IgD-negative memory B cell (primary cell): ENCODE data around the gene EXT2. TPM values are rescaled to one million over a fixed set of nuclear protein-coding genes. Genes with fewer than 3 reads are reported as not detected.

Experiments used
- H3K27ac Mint-ChIP-seq, 3 donors: one replicate each; pipeline ENCODE4 v1.8.0; 2020 to 2022; ENCODE audit warnings: mild to moderate bottlenecking in 3 of 3, mixed read lengths in 3 of 3, moderate library complexity in 1 of 3
- H3K27me3 Mint-ChIP-seq: one replicate; pipeline ENCODE4 v1.8.0; 2021; ENCODE audit warnings: mixed read lengths
- H3K36me3 Mint-ChIP-seq: one replicate; pipeline ENCODE4 v1.8.0; 2020; ENCODE audit warnings: mild to moderate bottlenecking, mixed read lengths
- H3K4me1 Mint-ChIP-seq, 3 donors: one replicate each; pipeline ENCODE4 v1.8.0; 2020 to 2022; ENCODE audit warnings: mixed read lengths in 3 of 3, mild to moderate bottlenecking in 1 of 3
- H3K4me3 Mint-ChIP-seq, 4 donors: one replicate each; pipeline ENCODE4 v1.8.0; 2020 to 2022; ENCODE audit warnings: mild to moderate bottlenecking in 4 of 4, mixed read lengths in 4 of 4, moderate library complexity in 3 of 4
- H3K9me3 Mint-ChIP-seq, 3 donors: one replicate each; pipeline ENCODE4 v1.8.0; 2020 to 2021; ENCODE audit warnings: mixed read lengths in 3 of 3, mild to moderate bottlenecking in 1 of 3
- polyA plus RNA-seq: library from polyadenylated mRNA; unstranded; fragments of 300-500 nt; fragmentation: Illumina TruSeq; gene quantifications from one replicate; pipeline ENCODE4 v1.2.3, GENCODE V29; 2021

The EXT2 gene
- polyA plus RNA-seq, 1 donor from 2014 or later, result 21.9 TPM

DNA sequence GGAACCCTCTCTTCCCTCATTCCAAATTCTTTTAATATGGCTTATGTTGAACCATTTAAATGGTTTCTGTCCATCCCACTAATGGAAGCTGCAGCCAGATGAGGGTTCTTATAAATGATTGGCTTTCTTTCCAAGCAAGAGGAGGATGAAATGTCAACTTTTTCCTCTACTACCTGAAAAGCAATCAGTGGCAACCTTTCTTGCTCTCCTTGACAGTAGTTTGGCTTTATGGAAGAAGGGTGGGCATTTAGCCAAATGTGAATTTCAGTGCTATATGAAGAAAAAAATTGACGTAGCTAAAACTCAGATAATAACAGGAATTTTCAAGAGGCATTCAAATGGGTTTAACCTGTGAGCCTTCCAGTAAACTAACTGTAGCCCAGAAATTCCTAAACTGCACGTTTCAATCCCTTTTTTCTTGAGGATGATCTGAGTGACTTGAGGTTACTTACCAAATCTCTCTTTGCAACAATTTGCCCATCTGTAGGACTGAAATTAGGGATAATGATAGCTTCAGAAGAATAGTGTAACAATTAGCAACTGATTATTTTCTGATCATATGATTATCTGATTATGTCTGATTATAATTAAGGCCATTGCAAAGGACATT, 90.9 kb downstream of the EXT2 start:
- peaks cover 16% of the 10 kb centered on the region for H3K36me3 Mint-ChIP-seq
- H3K27me3 Mint-ChIP-seq, result no peaks in the 10 kb centered on the region
- H3K27ac Mint-ChIP-seq, result no peak overlapping the region
- no peak overlapping the region for H3K4me3 Mint-ChIP-seq
- peaks cover 5 to 22% (median 7%) of the 10 kb centered on the region in 3 donors for H3K9me3 Mint-ChIP-seq
- H3K4me1 Mint-ChIP-seq, result peaks cover 0 to 2% (median 0%) of the 10 kb centered on the region in 3 donors

- no peaks in the 10 kb centered on the region for H3K27me3 Mint-ChIP-seq
These were observed 93.2 kb downstream of the EXT2 start for GRCh38 chr11:44188643-44189042.

DNA sequence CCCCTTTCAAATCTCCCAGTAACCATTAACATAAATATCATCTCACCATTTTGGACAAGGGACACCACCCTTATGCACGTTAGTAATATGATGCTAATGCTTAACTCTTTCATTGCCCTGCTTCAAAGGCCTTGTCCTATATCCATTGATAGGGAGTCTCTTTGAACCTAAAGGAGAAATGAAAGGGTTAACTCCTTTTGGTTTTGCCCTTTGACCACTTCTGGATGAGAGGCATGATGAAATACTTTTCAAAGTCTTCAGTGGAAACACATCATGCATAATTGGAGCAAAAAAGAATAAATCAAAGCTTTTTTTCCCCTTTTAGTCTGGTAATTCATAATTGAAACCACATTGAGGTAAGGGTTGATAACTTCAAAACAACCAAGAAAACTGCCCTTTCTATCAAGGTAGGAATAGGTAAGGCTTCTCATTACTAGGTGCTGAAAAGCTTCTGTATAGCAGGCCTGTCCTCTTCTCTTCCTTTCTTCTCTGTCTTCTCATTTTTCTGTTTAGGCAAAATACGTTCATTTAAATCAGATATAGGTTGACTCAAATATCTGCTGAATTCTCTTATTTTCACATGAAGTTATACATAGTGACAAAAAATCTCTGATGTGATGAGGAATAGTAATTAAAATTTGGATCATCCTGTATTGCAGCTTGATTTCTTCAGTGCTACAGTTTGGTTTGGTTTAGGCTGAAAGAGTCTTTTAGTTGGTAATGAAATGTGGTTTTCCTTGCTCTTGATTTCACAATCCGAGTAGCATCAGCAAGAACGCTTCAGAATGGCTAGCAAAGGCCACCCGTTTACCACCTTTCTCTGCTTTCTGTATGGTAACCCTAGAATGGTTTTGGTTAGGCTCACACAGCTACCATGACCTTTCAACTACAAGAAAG, 94.8 kb downstream of the EXT2 start:
- Mint-ChIP-seq H3K9me3 (peaks cover 5 to 22% (median 7%) of the 10 kb centered on the region in 3 donors), H3K27ac (no peak overlapping the region), H3K4me3 (no peak overlapping the region), H3K27me3 (no peaks in the 10 kb centered on the region), H3K36me3 (peaks cover 17% of the 10 kb centered on the region), H3K4me1 (peaks cover 0 to 2% (median 0%) of the 10 kb centered on the region in 3 donors)

More at GRCh38 chr11:44188643-44189042, 93.2 kb downstream of the EXT2 start:
- Mint-ChIP-seq H3K36me3 (peaks cover 16% of the 10 kb centered on the region), H3K4me3 (no peak overlapping the region), H3K27ac (no peak overlapping the region), H3K4me1 (peaks cover 0 to 2% (median 0%) of the 10 kb centered on the region in 3 donors), H3K9me3 (peaks cover 5 to 22% (median 7%) of the 10 kb centered on the region in 3 donors)

GRCh38 chr11:44190883-44191230, 95.4 kb downstream of the EXT2 start:
- Mint-ChIP-seq H3K4me1 (peaks cover 0 to 2% (median 0%) of the 10 kb centered on the region in 3 donors), H3K4me3 (no peak overlapping the region), H3K36me3 (peaks cover 17% of the 10 kb centered on the region), H3K27me3 (no peaks in the 10 kb centered on the region), H3K27ac (no peak overlapping the region), H3K9me3 (peaks cover 5 to 22% (median 7%) of the 10 kb centered on the region in 3 donors)

DNA sequence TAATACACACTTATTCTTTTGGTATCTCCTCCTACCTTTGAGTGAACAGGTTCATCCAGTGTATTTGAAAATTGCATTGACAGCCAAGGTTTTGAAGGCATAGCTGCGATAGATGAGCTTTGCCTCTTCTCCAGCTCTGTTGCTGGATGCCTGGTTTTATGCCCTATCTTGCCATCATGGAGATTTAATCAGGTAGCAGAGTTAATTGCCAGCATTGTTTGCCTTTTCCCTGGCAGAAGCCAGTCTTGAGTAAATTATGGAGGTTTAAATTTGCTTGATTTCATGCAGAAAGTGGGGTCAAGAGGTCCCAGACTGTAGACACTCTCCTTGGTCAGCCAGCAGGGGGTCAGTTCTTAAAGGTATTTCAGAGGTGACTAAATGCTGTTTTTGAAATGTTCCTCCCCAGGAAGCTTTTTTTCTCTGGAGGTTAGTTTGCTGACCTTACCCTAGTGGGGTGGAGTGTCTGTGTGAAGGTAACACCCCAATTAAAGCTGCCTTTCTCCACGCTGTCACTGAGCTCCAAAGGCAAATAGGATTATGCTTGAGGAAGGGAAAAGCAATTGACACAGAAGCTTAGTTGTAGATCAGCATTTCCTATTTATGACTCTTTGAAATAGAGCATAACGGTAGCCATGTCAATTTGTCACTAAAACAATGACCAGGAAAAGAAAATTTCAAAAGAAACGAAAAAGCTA, 96.0 kb downstream of the EXT2 start:
- Mint-ChIP-seq H3K27me3 (no peaks in the 10 kb centered on the region), H3K9me3 (peaks cover 5 to 22% (median 7%) of the 10 kb centered on the region in 3 donors), H3K36me3 (peaks cover 21% of the 10 kb centered on the region), H3K27ac (no peak overlapping the region), H3K4me3 (no peak overlapping the region), H3K4me1 (peaks cover 0 to 2% (median 0%) of the 10 kb centered on the region in 3 donors)

DNA sequence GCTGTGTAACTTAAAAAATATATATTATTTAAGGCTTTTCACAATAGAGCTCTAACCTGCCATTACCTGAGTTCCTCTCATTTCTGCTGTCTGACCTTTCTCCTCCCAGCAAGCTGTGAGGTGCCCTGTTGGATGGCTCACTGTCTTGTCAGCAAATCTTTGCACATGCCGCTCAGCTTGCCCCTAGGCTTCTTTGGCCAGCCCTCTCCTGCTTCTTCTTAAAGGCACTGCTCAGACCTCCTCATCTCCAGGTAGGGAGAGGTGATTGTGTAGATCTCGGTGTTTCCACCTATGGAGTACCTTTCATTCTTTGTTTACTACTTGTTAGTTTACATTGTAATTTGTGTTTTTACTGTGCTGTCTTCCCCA, 96.5 kb downstream of the EXT2 start:
- Mint-ChIP-seq H3K4me3 (no peak overlapping the region), H3K36me3 (peaks cover 24% of the 10 kb centered on the region), H3K4me1 (peaks cover 0 to 2% (median 0%) of the 10 kb centered on the region in 3 donors), H3K9me3 (peaks cover 5 to 25% (median 7%) of the 10 kb centered on the region in 3 donors), H3K27ac (no peak overlapping the region), H3K27me3 (no peaks in the 10 kb centered on the region)

DNA sequence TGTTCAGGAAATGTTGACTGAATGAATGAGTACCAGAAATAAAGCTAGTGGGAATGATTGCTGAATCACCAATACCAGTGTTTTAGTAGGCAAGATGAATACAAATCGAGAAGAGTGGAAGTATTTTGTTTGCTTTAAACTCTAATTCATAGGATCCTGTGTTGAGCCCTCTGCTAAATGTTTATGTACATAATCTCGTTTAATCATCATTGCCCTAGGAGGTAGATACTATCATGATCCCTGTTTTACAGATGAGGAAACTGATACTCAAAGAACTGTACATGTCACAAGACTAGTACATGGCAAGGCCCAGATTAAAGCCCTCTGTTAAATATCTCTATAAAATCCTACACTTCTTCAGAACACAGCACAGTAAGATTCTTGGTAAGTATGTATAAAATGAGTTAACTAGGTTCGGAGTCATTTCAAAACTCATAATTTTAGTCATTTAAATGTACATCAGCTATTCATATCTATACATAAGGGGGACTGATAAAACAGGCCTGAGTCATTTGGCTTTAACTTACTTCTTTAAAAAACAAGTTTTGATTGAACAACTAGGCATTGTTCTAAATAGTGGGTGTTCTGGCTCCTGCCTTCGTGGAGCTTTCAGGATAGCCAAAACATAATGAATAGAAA, 97.1 kb downstream of the EXT2 start:
- no peak overlapping the region for H3K27ac Mint-ChIP-seq
- H3K4me3 Mint-ChIP-seq, result no peak overlapping the region
- peaks cover 23% of the 10 kb centered on the region for H3K36me3 Mint-ChIP-seq
- H3K9me3 Mint-ChIP-seq, result peaks cover 5 to 22% (median 6%) of the 10 kb centered on the region in 3 donors
- peaks cover 0 to 2% (median 0%) of the 10 kb centered on the region in 3 donors for H3K4me1 Mint-ChIP-seq
- H3K27me3 Mint-ChIP-seq, result no peaks in the 10 kb centered on the region

GRCh38 chr11:44193856-44194255, 98.4 kb downstream of the EXT2 start:
- H3K9me3 Mint-ChIP-seq, result peaks cover 0 to 9% (median 2%) of the 10 kb centered on the region in 3 donors
- peaks cover 29% of the 10 kb centered on the region for H3K36me3 Mint-ChIP-seq
- H3K4me1 Mint-ChIP-seq, result peaks cover 0 to 2% (median 0%) of the 10 kb centered on the region in 3 donors
- no peak overlapping the region for H3K27ac Mint-ChIP-seq
- H3K27me3 Mint-ChIP-seq, result no peaks in the 10 kb centered on the region
- peak overlapping the region in 1 of 4 donors; percentile 31 for H3K4me3 Mint-ChIP-seq

- Mint-ChIP-seq H3K9me3 (peaks cover 0 to 4% (median 0%) of the 10 kb centered on the region in 3 donors), H3K27me3 (no peaks in the 10 kb centered on the region), H3K27ac (peak overlapping the region in 1 of 3 donors; percentile 50), H3K36me3 (peaks cover 26% of the 10 kb centered on the region), H3K4me1 (no peaks in the 10 kb centered on the region), H3K4me3 (no peak overlapping the region)
These were observed 102.8 kb downstream of the EXT2 start for GRCh38 chr11:44198146-44198724.

GRCh38 chr11:44199298-44199697, 103.8 kb downstream of the EXT2 start:
- no peak overlapping the region for H3K4me3 Mint-ChIP-seq
- peaks cover 0 to 4% (median 0%) of the 10 kb centered on the region in 3 donors for H3K9me3 Mint-ChIP-seq
- no peak overlapping the region for H3K27ac Mint-ChIP-seq
- no peaks in the 10 kb centered on the region for H3K27me3 Mint-ChIP-seq
- peaks cover 25% of the 10 kb centered on the region for H3K36me3 Mint-ChIP-seq
- H3K4me1 Mint-ChIP-seq, result no peaks in the 10 kb centered on the region

- peaks cover 0 to 4% (median 0%) of the 10 kb centered on the region in 3 donors for H3K9me3 Mint-ChIP-seq
- no peak overlapping the region for H3K4me3 Mint-ChIP-seq
- H3K36me3 Mint-ChIP-seq, result peaks cover 26% of the 10 kb centered on the region
- H3K27me3 Mint-ChIP-seq, result no peaks in the 10 kb centered on the region
- H3K4me1 Mint-ChIP-seq, result no peaks in the 10 kb centered on the region
- no peak overlapping the region for H3K27ac Mint-ChIP-seq
These were observed 104.3 kb downstream of the EXT2 start for GRCh38 chr11:44199816-44200215.

DNA sequence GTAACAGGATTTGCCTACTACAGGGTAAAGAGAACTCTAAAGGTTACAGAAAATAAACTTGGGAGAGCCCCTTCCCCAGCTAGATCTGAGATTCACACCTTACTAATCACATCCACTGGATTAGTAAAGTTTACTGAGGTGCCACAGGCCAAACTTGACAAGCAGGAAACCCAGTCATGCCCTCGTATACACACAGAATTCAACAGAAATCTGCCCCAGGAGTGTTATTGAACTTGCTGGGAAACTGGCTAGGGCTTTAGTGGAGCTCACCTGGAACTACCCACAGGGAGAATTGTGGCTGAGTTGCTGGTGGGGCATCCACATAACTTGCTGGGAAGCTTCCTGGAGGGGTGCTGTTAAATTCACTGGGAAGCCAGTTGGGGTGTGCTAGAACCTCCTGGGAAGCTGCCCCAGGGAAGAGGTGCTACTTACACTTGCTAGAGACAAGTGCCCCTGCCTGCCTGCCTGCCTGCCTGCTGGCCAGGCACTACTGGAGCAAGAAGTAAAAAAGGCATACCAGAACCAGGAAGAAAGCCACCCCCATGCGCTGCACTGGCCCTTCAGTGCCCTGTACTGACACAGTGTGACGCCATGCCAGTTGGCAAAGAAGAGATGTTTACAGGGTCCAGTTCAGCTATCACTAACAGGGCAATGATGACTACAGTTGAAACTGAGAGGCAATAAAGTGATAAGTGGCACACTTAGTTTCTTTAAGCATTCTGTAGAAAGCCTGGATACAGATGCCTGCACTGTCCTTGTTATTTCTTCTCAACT, 108.0 kb downstream of the EXT2 start:
- H3K4me3 Mint-ChIP-seq, result no peak overlapping the region
- no peak overlapping the region for H3K27ac Mint-ChIP-seq
- H3K9me3 Mint-ChIP-seq, result no peaks in the 10 kb centered on the region
- no peaks in the 10 kb centered on the region for H3K27me3 Mint-ChIP-seq
- H3K4me1 Mint-ChIP-seq, result no peaks in the 10 kb centered on the region
- peaks cover 22% of the 10 kb centered on the region for H3K36me3 Mint-ChIP-seq

DNA sequence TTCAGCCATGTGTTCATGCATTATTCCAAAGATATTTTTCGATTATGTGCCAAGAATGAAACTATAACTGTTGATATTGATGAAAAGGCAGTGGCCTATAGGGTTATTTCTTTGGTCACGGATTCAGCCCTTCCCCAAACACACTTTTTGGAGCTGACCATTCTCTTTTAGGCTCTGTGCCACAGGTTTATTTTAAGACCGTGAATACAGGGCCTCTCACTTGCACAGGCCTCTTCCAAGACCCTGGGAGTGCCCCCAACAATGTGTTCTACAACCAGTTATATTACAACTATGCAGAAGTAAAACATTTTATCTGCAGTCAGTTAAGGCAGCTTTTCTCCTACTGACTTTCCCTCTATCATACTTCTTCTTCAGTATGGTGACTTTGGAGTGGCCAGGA, 109.9 kb downstream of the EXT2 start:
- H3K9me3 Mint-ChIP-seq, result peaks cover 0 to 6% (median 0%) of the 10 kb centered on the region in 3 donors
- peaks cover 31% of the 10 kb centered on the region for H3K36me3 Mint-ChIP-seq
- no peaks in the 10 kb centered on the region for H3K4me1 Mint-ChIP-seq
- no peaks in the 10 kb centered on the region for H3K27me3 Mint-ChIP-seq
- H3K27ac Mint-ChIP-seq, result no peak overlapping the region
- no peak overlapping the region for H3K4me3 Mint-ChIP-seq

GRCh38 chr11:44205836-44206235, 110.4 kb downstream of the EXT2 start:
- H3K36me3 Mint-ChIP-seq, result peaks cover 34% of the 10 kb centered on the region
- H3K4me3 Mint-ChIP-seq, result no peak overlapping the region
- no peak overlapping the region for H3K27ac Mint-ChIP-seq
- peaks cover 0 to 8% (median 0%) of the 10 kb centered on the region in 3 donors for H3K9me3 Mint-ChIP-seq
- no peaks in the 10 kb centered on the region for H3K27me3 Mint-ChIP-seq
- no peaks in the 10 kb centered on the region for H3K4me1 Mint-ChIP-seq
